Breast epithelium (tissue), 4 donors: ENCODE results near the gene BAZ2B. TPM values are rescaled to one million over a fixed set of nuclear protein-coding genes. Genes with fewer than 3 reads are reported as not detected.

Experiments used
- DNase-seq, 2 donors: peaks; one replicate each; pipeline ENCODE4 v3.0.0-alpha.2; 2019; ENCODE audit warnings: low spot score in 2 of 2
- H3K27ac ChIP-seq, 2 donors: fragments of 200-600 bp; sonication (generic) in 1 of 2; one replicate each; pipeline ENCODE4 v1.5.1; 2016 to 2019; ENCODE audit warnings: mild to moderate bottlenecking in 1 of 2
- H3K27me3 ChIP-seq, 2 donors: fragments of 200-600 bp; sonication (generic) in 1 of 2; one replicate each; pipeline versions ENCODE4 v1.5.1 to v1.6.0; 2017 to 2019; ENCODE audit warnings: control low read depth in 1 of 2, mild to moderate bottlenecking in 1 of 2
- H3K36me3 ChIP-seq: fragments of 200-600 bp; one replicate; pipeline ENCODE4 v1.5.1; 2019
- H3K4me1 ChIP-seq, 2 donors: fragments of 200-600 bp; sonication (generic); one replicate each; pipeline ENCODE4 v1.5.1; 2016 to 2019; ENCODE audit warnings: control low read depth in 1 of 2
- H3K4me3 ChIP-seq, 3 donors: fragments of 200-600 bp; sonication (generic); 1 replicate in 2 of 3; 2 replicates in 1 of 3; pipeline ENCODE4 v1.5.1; 2016 to 2019; ENCODE audit warnings: mild to moderate bottlenecking in 3 of 3, moderate library complexity in 2 of 3
- H3K9me3 ChIP-seq, 2 donors: fragments of 200-600 bp; sonication (generic) in 1 of 2; one replicate each; pipeline ENCODE4 v1.5.1; 2016 to 2019; ENCODE audit warnings: control low read depth in 1 of 2
- POLR2A ChIP-seq: fragments of 450-650 bp; IDR thresholded peaks from one replicate; pipeline ENCODE4 v1.6.1; 2016; ENCODE audit warnings: antibody characterized with exemption, mild to moderate bottlenecking, moderate library complexity
- POLR2AphosphoS5 ChIP-seq, 3 donors: sonication (generic); formaldehyde crosslinking; IDR thresholded peaks; one replicate each; pipeline ENCODE4 v1.6.1; 2017; ENCODE audit warnings: antibody characterized with exemption in 3 of 3
- intact Hi-C: fragments of 100-400 bp; cut with DNase I; formaldehyde crosslinking; loops from one replicate; pipeline ENCODE4 v1.15.1; 2023; ENCODE audit warnings: low total_unique reads
- total RNA-seq, 3 donors: library from RNA; depleted of rRNA; stranded (reverse); fragments of >200 nt; gene quantifications; one replicate each; pipeline ENCODE4 v1.1.0, GENCODE V29; 2016
- TF ChIP-seq, protein P1 (sequence below), 3 donors: fragments of 450-650 bp; IDR thresholded peaks; one replicate each; pipeline ENCODE4 v1.5.1; 2016 to 2017; ENCODE audit warnings: antibody characterized with exemption in 3 of 3, mild to moderate bottlenecking in 3 of 3, moderate library complexity in 3 of 3

Gene BAZ2B
- total RNA-seq, 3 donors from 2014 or later, result 86.1 to 250 (median 143) TPM

DNA sequence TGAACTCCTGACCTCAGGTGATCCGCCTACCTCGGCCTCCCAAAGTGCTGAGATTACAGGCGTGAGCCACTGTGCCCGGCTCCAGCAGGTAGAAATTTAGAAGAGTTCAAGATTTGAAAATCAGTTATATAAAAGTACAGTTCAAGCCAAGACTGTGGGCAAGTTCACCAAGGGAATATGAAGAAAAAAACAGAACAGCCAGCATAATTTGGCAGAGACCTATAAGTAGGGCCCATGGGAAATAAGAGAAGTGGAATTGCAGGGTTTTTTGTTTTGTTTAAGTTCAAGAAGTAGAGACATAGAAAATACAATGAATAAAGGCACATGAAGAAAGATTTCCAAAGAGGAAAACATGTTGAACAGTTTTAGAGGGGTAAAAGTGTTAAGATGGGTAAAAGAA lies 57.9 kb downstream of the BAZ2B start:
- Histone ChIP-seq H3K4me3 (no peak overlapping the region), H3K4me1 (no peaks in the 10 kb centered on the region), H3K9me3 (no peaks in the 10 kb centered on the region), H3K27ac (no peak overlapping the region), H3K36me3 (no peaks in the 10 kb centered on the region), H3K27me3 (no peaks in the 10 kb centered on the region)
- DNase-seq, result no peak
- TF ChIP-seq POLR2A (no peak), POLR2AphosphoS5 (IDR thresholded peaks at IDR 0.05) (no peak)
- TF ChIP-seq, protein P1, sequence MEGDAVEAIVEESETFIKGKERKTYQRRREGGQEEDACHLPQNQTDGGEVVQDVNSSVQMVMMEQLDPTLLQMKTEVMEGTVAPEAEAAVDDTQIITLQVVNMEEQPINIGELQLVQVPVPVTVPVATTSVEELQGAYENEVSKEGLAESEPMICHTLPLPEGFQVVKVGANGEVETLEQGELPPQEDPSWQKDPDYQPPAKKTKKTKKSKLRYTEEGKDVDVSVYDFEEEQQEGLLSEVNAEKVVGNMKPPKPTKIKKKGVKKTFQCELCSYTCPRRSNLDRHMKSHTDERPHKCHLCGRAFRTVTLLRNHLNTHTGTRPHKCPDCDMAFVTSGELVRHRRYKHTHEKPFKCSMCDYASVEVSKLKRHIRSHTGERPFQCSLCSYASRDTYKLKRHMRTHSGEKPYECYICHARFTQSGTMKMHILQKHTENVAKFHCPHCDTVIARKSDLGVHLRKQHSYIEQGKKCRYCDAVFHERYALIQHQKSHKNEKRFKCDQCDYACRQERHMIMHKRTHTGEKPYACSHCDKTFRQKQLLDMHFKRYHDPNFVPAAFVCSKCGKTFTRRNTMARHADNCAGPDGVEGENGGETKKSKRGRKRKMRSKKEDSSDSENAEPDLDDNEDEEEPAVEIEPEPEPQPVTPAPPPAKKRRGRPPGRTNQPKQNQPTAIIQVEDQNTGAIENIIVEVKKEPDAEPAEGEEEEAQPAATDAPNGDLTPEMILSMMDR (IDR thresholded peaks at IDR 0.05), result no peak
- intact Hi-C loops, result no loop called here

DNA sequence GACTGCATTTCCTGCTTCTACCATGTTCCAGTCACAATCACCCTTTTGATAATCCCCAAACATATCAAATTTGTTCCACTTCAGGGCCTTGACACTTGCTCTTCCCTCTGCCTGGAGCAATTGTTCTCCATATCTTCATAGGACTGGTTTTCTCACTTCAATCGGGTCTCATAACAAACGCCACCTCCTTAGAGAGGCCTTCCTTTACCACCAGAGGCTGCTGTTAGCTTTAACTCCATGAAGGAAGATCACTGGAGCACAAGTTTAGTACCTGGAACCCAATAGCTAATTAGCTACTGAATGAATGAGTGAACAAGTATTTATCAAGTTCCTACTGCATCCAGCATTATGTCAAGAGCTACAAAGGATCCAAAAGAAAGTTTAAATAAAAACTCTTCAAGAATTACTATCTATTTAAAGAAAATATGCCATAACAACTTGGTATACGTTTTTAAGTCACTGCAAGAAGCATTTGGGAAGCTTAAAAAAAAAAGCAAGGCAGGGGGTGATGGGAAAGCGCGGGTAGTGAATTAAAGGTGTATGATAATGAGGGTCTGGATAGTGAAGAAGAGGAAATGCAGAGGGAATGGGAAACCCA lies 58.8 kb downstream of the BAZ2B start:
- intact Hi-C loops, result no loop called here
- no peak for DNase-seq
- H3K4me3 ChIP-seq, result no peak overlapping the region
- H3K4me1 ChIP-seq, result no peaks in the 10 kb centered on the region
- H3K27me3 ChIP-seq, result no peaks in the 10 kb centered on the region
- H3K27ac ChIP-seq, result no peak overlapping the region
- no peak for TF ChIP-seq POLR2A
- TF ChIP-seq, protein P1 (IDR thresholded peaks at IDR 0.05), result peak in 1 of 3 donors; percentile 25
- TF ChIP-seq POLR2AphosphoS5 (IDR thresholded peaks at IDR 0.05), result no peak
- no peaks in the 10 kb centered on the region for H3K9me3 ChIP-seq
- no peaks in the 10 kb centered on the region for H3K36me3 ChIP-seq

DNA sequence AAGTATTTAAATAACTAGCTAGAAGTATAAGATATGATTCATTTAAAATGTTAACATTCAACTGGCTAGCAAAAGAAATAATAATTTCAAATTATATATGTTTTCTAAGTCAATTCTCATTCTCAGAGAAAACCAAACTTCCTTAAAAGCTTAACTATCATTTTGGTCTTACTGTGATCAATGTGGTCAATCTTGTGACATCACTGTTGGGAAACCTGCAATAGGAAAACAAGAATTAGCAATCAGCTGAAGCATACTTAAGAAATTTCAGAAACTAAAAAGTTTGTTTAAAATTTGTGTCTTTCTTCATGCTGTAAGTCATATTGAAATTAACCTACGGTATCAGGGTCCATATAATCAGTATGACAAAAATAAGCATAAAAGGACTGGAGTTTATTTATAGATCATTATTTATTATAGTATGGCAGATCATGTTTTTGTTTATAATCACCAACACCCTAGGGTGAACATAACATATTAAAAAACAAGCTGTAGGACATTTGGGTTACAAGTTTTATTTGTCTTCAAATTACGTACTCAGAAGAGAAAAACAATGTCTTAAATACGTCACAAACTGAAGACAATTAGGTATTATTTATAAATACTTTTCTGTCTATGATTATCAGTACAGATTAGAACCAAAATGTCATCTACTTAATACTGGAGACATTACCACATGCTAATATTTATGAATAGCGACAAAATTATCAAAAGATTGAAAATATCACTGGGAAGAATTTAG lies 60.5 kb downstream of the BAZ2B start:
- no peaks in the 10 kb centered on the region for H3K27me3 ChIP-seq
- no peak overlapping the region for H3K4me3 ChIP-seq
- H3K27ac ChIP-seq, result no peak overlapping the region
- no peak for DNase-seq
- H3K36me3 ChIP-seq, result no peaks in the 10 kb centered on the region
- no peak for TF ChIP-seq POLR2AphosphoS5 (IDR thresholded peaks at IDR 0.05)
- TF ChIP-seq, protein P1 (IDR thresholded peaks at IDR 0.05), result no peak
- TF ChIP-seq POLR2A, result no peak
- intact Hi-C loops, result no loop called here
- no peaks in the 10 kb centered on the region for H3K9me3 ChIP-seq
- H3K4me1 ChIP-seq, result no peaks in the 10 kb centered on the region

DNA sequence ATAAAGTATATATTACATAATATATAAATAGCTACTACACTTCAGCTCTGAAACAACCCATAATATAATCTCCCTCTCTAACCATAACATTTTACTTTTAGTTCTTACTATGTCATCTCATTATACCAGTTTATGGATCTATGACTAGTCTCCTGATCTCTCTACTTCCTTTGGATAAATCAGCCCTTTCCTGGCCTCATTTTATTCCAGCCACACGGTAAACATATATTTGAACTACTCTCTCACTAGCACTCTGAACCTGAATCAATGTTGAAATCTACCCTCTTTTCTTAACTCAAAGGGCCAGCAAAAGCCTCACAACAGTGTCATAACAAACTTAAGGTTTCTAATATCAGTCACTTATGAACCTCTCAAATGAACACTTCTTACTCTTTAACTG lies 62.6 kb downstream of the BAZ2B start:
- no peaks in the 10 kb centered on the region for H3K27me3 ChIP-seq
- H3K9me3 ChIP-seq, result no peaks in the 10 kb centered on the region
- no peak overlapping the region for H3K4me3 ChIP-seq
- intact Hi-C loops, result no loop called here
- H3K27ac ChIP-seq, result no peak overlapping the region
- no peak for DNase-seq
- TF ChIP-seq POLR2A (no peak), POLR2AphosphoS5 (IDR thresholded peaks at IDR 0.05) (no peak)
- TF ChIP-seq, protein P1 (IDR thresholded peaks at IDR 0.05), result no peak
- H3K36me3 ChIP-seq, result no peaks in the 10 kb centered on the region
- H3K4me1 ChIP-seq, result no peaks in the 10 kb centered on the region

DNA sequence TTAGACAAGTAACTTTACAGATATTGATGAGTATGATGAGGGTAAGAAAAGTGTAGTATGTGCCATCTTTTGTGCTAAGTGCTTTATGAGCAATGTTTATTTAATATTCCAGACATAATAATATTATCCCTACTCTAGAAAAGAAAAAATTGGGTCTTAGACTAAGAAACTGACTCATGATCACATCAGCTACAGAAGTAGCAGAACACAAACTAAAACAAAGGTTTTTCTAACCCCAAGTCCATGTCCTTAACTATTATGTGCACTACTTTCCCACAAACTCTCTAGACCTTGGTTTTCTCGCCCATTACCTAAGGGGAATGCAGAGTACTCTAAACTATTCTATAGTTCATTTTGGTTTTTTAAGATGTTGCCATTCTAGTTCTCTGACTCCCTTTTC lies 64.5 kb downstream of the BAZ2B start:
- no peak for TF ChIP-seq POLR2AphosphoS5 (IDR thresholded peaks at IDR 0.05)
- TF ChIP-seq, protein P1 (IDR thresholded peaks at IDR 0.05), result no peak
- TF ChIP-seq POLR2A, result no peak
- no peaks in the 10 kb centered on the region for H3K36me3 ChIP-seq
- no peak overlapping the region for H3K4me3 ChIP-seq
- no peaks in the 10 kb centered on the region for H3K9me3 ChIP-seq
- intact Hi-C loops, result no loop called here
- no peaks in the 10 kb centered on the region for H3K27me3 ChIP-seq
- no peak overlapping the region for H3K27ac ChIP-seq
- no peaks in the 10 kb centered on the region for H3K4me1 ChIP-seq
- no peak for DNase-seq
